H1 (cell line): ENCODE measurements around the gene RAD51B.

ENCODE experiments used
- BRCA1 ChIP-seq: IDR thresholded peaks from 2 replicates; pipeline ENCODE4 v1.6.1; 2012; ENCODE audit warnings: low read depth, low read length, improper control_type of control experiment
- FOSL1 ChIP-seq: IDR thresholded peaks from 2 replicates; pipeline ENCODE4 v1.6.1; 2011; ENCODE audit warnings: mild to moderate bottlenecking, low read depth, low read length, moderate library complexity; ENCODE audit not compliant: insufficient read depth
- JUN ChIP-seq: IDR thresholded peaks from 2 replicates; pipeline ENCODE4 v1.6.1; 2011; ENCODE audit warnings: low read depth, mild to moderate bottlenecking, improper control_type of control experiment, low read length
- SAP30 ChIP-seq: fragments of 300-600 bp; sonication (generic); IDR thresholded peaks from 2 replicates; pipeline ENCODE4 v1.7.1; 2012; ENCODE audit warnings: low read length, moderate library complexity, mild to moderate bottlenecking, inconsistent platforms; ENCODE audit not compliant: insufficient read depth, insufficient replicate concordance
- SIX5 ChIP-seq: IDR thresholded peaks from 2 replicates; pipeline ENCODE4 v1.6.1; 2011; ENCODE audit warnings: mild to moderate bottlenecking, low read depth, low read length
- TEAD4 ChIP-seq: IDR thresholded peaks from 2 replicates; pipeline ENCODE4 v1.6.1; 2012; ENCODE audit warnings: low read depth, low read length, inconsistent platforms, mixed read lengths
- TF ChIP-seq, protein P1 (sequence below), 3 experiments: IDR thresholded peaks; 1 replicate in 2 of 3; 2 replicates in 1 of 3; pipeline versions ENCODE4 v1.5.1 to v1.6.1; 2011; ENCODE audit warnings: low read length in 3 of 3, mild to moderate bottlenecking in 3 of 3, inconsistent platforms in 2 of 3, low read depth in 1 of 3, moderate library complexity in 1 of 3; ENCODE audit not compliant: insufficient read depth in 1 of 3; ENCODE audit errors: control extremely low read depth in 1 of 3

DNA sequence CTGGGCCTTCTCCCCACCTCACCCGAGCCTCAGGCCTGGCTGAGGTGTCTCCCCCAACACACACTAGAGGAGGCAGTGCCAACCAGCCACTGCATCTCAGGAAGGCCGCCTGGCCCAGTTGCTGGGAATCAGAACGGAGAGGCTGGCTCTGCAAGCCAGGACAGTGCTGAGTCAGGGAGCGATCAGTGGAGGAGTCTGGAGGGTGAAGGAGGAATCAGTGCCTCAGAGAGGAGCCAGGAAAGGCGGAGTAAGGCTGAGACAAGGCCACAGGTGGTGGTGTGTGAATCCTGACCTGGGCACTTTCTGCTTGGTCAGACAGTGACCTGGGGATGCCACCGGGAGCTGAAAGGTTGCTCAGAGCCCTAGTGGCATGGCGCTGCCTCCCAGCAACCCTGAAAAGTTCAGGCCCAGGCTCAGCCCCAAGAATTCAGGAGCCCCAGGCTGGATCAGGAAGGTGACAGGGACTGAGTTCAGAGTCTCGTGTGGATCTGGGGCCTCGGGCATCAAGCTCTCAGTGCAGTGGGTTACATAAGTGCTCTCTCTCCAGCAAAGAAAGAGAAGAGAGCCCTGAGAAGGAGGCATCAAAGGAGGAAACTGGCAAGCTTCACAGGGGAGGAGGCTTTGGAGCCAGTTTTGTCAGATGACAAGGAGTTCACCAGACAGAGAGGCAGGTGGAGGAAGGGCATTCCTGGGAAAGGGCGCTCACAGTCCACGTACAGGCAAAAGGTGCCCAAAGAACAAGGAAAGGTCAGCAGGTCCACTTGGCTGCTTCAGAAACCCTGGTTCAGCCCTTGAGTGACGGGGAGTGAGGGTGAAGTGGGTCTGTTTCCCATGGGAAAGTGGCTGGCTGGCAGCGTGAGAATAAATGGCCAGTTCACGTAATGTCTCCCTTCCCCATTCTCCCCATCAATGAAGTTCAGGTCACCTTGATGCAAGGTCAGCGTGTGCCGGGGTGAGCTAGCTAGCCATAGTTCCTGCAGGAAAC, 885.4 kb downstream of the RAD51B start:
- no peak for TF ChIP-seq TEAD4
- TF ChIP-seq FOSL1: no peak
- TF ChIP-seq, protein P1, sequence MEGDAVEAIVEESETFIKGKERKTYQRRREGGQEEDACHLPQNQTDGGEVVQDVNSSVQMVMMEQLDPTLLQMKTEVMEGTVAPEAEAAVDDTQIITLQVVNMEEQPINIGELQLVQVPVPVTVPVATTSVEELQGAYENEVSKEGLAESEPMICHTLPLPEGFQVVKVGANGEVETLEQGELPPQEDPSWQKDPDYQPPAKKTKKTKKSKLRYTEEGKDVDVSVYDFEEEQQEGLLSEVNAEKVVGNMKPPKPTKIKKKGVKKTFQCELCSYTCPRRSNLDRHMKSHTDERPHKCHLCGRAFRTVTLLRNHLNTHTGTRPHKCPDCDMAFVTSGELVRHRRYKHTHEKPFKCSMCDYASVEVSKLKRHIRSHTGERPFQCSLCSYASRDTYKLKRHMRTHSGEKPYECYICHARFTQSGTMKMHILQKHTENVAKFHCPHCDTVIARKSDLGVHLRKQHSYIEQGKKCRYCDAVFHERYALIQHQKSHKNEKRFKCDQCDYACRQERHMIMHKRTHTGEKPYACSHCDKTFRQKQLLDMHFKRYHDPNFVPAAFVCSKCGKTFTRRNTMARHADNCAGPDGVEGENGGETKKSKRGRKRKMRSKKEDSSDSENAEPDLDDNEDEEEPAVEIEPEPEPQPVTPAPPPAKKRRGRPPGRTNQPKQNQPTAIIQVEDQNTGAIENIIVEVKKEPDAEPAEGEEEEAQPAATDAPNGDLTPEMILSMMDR (IDR thresholded peaks at IDR 0.05; ENCODE audit: control extremely low read depth in 1 of 3, insufficient read depth in 1 of 3, low read depth in 1 of 3, low read length in 3 of 3): no peak
- no peak for TF ChIP-seq SAP30
- no peak for TF ChIP-seq BRCA1
- TF ChIP-seq SIX5: no peak
- TF ChIP-seq JUN: no peak
